ENCODE results near the gene LPA. TPM values are rescaled to one million over a fixed set of nuclear protein-coding genes. Genes with fewer than 3 reads are reported as not detected.
"Not testable (repeated sequence)": the region's sequence is repeated elsewhere in the genome, so short reads cannot be mapped to it uniquely, and the experiment has no call there.

The LPA gene, protein sequence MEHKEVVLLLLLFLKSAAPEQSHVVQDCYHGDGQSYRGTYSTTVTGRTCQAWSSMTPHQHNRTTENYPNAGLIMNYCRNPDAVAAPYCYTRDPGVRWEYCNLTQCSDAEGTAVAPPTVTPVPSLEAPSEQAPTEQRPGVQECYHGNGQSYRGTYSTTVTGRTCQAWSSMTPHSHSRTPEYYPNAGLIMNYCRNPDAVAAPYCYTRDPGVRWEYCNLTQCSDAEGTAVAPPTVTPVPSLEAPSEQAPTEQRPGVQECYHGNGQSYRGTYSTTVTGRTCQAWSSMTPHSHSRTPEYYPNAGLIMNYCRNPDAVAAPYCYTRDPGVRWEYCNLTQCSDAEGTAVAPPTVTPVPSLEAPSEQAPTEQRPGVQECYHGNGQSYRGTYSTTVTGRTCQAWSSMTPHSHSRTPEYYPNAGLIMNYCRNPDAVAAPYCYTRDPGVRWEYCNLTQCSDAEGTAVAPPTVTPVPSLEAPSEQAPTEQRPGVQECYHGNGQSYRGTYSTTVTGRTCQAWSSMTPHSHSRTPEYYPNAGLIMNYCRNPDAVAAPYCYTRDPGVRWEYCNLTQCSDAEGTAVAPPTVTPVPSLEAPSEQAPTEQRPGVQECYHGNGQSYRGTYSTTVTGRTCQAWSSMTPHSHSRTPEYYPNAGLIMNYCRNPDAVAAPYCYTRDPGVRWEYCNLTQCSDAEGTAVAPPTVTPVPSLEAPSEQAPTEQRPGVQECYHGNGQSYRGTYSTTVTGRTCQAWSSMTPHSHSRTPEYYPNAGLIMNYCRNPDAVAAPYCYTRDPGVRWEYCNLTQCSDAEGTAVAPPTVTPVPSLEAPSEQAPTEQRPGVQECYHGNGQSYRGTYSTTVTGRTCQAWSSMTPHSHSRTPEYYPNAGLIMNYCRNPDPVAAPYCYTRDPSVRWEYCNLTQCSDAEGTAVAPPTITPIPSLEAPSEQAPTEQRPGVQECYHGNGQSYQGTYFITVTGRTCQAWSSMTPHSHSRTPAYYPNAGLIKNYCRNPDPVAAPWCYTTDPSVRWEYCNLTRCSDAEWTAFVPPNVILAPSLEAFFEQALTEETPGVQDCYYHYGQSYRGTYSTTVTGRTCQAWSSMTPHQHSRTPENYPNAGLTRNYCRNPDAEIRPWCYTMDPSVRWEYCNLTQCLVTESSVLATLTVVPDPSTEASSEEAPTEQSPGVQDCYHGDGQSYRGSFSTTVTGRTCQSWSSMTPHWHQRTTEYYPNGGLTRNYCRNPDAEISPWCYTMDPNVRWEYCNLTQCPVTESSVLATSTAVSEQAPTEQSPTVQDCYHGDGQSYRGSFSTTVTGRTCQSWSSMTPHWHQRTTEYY (N-terminal part only)
- total RNA-seq (not detected), polyA plus RNA-seq (not detected)
- long read RNA-seq, donor 1 = 0 reads
- long read RNA-seq, donor 2 = 0 reads

DNA sequence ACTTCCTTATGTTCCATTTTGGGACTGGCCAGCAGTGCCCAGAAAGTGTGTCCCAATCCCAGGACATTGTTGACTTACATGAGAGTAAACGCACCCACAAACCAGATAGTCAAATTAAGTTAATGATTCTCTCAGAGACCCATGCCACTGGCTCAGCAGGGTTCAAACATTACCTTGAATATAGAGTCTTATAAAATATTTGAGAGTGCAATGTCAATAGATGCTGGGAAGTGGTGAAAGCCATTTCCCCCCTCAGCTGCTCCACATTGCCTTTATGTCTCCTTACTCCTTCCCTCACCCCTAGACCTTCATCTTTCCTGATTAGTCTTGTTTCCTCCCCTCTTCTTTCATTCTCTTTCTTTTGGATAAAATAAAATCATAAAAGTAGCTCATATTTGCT is at the start of gene LPA:
Gene LPA, minus strand, starts transcription at position 78 of the 400 bp plus-strand sequence. Its CDS starts 61 bp downstream, at position 17.
- DNase-seq; H3K4me1 ChIP-seq (ENCODE audit: control insufficient read depth in 1 of 2, insufficient read depth in 2 of 2, low read length in 2 of 2); H3K27ac ChIP-seq (ENCODE audit: low read depth in 1 of 2, low read length in 2 of 2); ATAC-seq (ENCODE audit: low FRiP score); H3K9me3 ChIP-seq (ENCODE audit: control insufficient read depth, low read length); H3K4me3 ChIP-seq (ENCODE audit: low read length in 2 of 2); H3K36me3 ChIP-seq (ENCODE audit: control insufficient read depth in 1 of 2, insufficient read depth in 2 of 2, low read length in 1 of 2); intact Hi-C loops (cut with DNase I); H3K27me3 ChIP-seq (ENCODE audit: control insufficient read depth in 1 of 2, insufficient read depth in 2 of 2, low read length in 1 of 2): not testable (repeated sequence)
- WGBS, 2 donors = 82 to 100% methylated on average over 1 of the region's 1 CpG

DNA sequence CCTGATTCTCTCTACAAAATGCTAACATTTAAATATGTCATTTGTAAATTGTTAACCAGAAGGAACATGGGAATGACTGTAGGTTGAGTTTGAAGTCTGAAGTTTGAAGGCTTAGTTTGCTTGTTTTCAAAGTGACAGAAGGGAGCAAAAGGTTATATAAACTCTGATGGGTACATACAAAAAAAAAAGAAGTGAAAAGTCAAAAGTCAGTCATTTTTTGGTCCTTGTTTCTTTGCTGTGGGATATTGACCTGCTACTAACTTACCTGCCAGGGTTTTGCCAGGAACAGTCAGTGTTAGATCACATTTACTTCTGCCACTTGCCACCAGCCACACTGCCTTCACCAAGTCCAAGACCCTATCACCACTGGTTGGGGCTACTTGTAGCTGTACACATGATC is 44.9 kb upstream of the LPA start:
- H3K36me3 ChIP-seq (ENCODE audit: control insufficient read depth in 1 of 2, insufficient read depth in 2 of 2, low read length in 1 of 2); H3K9me3 ChIP-seq (ENCODE audit: control insufficient read depth, low read length); H3K4me1 ChIP-seq (ENCODE audit: control insufficient read depth in 1 of 2, insufficient read depth in 2 of 2, low read length in 2 of 2); H3K27ac ChIP-seq (ENCODE audit: low read depth in 1 of 2, low read length in 2 of 2); H3K27me3 ChIP-seq (ENCODE audit: control insufficient read depth in 1 of 2, insufficient read depth in 2 of 2, low read length in 1 of 2); DNase-seq; ATAC-seq (ENCODE audit: low FRiP score); intact Hi-C loops (cut with DNase I); H3K4me3 ChIP-seq (ENCODE audit: low read length in 2 of 2): not testable (repeated sequence)

DNA sequence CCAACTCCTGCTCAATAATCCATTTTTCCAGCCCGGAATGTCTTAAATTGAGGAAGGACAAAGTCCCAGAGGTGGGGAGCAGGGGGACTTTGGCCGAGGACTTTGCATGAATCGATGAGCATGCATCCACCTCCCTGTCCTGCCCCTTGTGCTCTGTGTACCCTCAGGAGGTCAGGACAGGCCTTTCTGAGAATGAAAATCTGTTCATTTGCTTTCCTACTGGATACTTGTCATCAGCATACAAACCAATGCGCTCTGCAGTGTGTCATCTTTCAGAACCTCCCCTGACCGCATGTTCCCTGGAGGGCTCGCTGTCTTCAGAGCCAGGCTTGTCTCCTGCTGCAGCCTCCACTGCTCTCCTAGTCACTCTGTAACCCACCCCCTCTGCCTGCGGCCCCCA is 40.6 kb upstream of the LPA start:
- H3K9me3 ChIP-seq (ENCODE audit: control insufficient read depth, low read length); intact Hi-C loops (cut with DNase I); H3K36me3 ChIP-seq (ENCODE audit: control insufficient read depth in 1 of 2, insufficient read depth in 2 of 2, low read length in 1 of 2); H3K27ac ChIP-seq (ENCODE audit: low read depth in 1 of 2, low read length in 2 of 2); H3K4me1 ChIP-seq (ENCODE audit: control insufficient read depth in 1 of 2, insufficient read depth in 2 of 2, low read length in 2 of 2); H3K4me3 ChIP-seq (ENCODE audit: low read length in 2 of 2); ATAC-seq (ENCODE audit: low FRiP score); H3K27me3 ChIP-seq (ENCODE audit: control insufficient read depth in 1 of 2, insufficient read depth in 2 of 2, low read length in 1 of 2); DNase-seq: not testable (repeated sequence)
- 86 to 89% methylated on average over 7 of the region's 7 CpGs for WGBS, 2 donors

DNA sequence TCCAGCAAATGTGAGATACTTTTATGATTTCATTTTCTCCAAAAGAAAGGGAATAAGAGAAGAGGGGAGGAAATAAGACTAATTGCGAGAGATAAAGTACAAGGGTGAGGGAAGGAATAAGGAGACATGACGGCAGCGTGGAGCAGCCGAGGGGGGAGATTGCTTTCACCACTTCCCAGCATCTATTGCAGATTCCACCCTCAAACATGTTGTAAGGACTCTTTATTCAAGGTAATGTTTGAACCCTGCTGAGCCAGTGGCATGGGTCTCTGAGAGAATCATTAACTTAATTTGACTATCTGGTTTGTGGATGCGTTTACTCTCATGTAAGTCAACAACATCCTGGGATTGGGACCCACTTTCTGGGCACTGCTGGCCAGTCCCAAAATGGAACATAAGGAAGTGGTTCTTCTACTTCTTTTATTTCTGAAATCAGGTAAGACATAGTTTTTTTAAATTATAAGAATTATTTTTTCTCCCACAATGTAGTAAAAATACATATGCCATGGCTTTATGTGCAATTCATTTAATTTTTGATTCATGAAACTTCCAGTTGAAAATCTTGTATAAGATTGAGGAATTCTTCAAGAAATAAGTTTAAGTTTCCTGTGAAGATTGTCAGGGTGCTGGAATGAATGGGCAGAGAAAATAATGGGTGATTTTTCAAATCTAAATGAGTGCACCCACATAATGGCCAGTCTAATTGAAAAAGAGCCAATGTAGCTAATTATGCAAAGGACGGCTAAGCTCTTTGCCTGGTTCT is 38.0 kb upstream of the LPA start, which contains the start of gene PLG:
Gene PLG, plus strand, starts transcription at position 327 of the 763 bp plus-strand sequence. Its CDS starts 61 bp downstream, at position 388.
- H3K36me3 ChIP-seq (ENCODE audit: control insufficient read depth in 1 of 2, insufficient read depth in 2 of 2, low read length in 1 of 2); H3K4me3 ChIP-seq (ENCODE audit: low read length in 2 of 2); H3K27ac ChIP-seq (ENCODE audit: low read depth in 1 of 2, low read length in 2 of 2); H3K9me3 ChIP-seq (ENCODE audit: control insufficient read depth, low read length); DNase-seq; H3K27me3 ChIP-seq (ENCODE audit: control insufficient read depth in 1 of 2, insufficient read depth in 2 of 2, low read length in 1 of 2); H3K4me1 ChIP-seq (ENCODE audit: control insufficient read depth in 1 of 2, insufficient read depth in 2 of 2, low read length in 2 of 2); ATAC-seq (ENCODE audit: low FRiP score); intact Hi-C loops (cut with DNase I): not testable (repeated sequence)
- WGBS, 2 donors = 89 to 95% methylated on average over 6 of the region's 6 CpGs

DNA sequence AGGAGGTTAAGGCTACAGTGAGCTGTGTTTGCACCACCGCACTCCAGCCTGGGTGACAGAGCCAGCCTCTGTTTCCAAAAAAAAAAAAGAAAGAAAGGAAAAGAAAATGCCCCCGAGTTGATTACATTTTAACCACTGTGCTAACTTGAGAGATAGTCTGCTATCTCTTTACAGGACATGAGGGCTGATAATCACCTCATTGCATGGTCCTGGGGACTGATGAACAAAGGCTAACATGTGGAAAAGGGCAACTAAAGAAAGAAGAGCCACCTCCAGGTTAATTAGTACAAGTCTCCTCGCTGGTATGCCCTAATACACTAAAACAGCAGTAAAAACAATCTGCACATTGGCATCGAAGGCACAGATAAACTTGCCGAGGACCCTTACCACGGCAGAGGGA is 33.8 kb upstream of the LPA start:
- Histone ChIP-seq H3K4me1 (ENCODE audit: control insufficient read depth in 1 of 2, insufficient read depth in 2 of 2, low read length in 2 of 2) (no peaks in the 10 kb centered on the region), H3K27ac (ENCODE audit: low read depth in 1 of 2, low read length in 2 of 2) (no peak overlapping the region), H3K27me3 (ENCODE audit: control insufficient read depth in 1 of 2, insufficient read depth in 2 of 2, low read length in 1 of 2) (no peaks in the 10 kb centered on the region), H3K4me3 (ENCODE audit: low read length in 2 of 2) (no peak overlapping the region), H3K9me3 (ENCODE audit: control insufficient read depth, low read length) (no peaks in the 10 kb centered on the region), H3K36me3 (ENCODE audit: control insufficient read depth in 1 of 2, insufficient read depth in 2 of 2, low read length in 1 of 2) (no peaks in the 10 kb centered on the region)
- DNase-seq (no peak), ATAC-seq (ENCODE audit: low FRiP score) (no peak)
- whole genome bisulfite sequencing, 2 donors = 81 to 85% methylated on average over 6 of the region's 6 CpGs
- intact Hi-C loops (cut with DNase I) = no loop called here

DNA sequence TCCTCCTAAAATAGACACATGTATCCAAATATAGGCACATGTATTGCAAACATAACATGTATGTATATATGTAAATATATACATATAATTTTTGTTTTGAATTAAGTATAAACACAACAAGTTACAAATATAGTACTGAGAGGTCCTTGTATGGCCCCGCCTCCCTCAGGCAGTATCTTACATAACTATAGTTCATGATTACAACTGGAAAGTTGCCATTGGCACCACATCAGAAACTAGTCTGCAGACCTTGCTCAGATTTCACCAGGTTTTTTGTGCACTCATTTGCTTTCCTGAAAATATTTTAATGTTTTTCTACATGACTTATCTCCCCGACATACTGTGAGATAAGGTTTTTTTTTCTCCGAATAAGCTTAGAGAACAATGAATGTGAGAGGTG is 32.8 kb upstream of the LPA start:
- H3K4me1 ChIP-seq (ENCODE audit: control insufficient read depth in 1 of 2, insufficient read depth in 2 of 2, low read length in 2 of 2); H3K27me3 ChIP-seq (ENCODE audit: control insufficient read depth in 1 of 2, insufficient read depth in 2 of 2, low read length in 1 of 2); H3K9me3 ChIP-seq (ENCODE audit: control insufficient read depth, low read length); intact Hi-C loops (cut with DNase I); DNase-seq; H3K27ac ChIP-seq (ENCODE audit: low read depth in 1 of 2, low read length in 2 of 2); H3K36me3 ChIP-seq (ENCODE audit: control insufficient read depth in 1 of 2, insufficient read depth in 2 of 2, low read length in 1 of 2); H3K4me3 ChIP-seq (ENCODE audit: low read length in 2 of 2); ATAC-seq (ENCODE audit: low FRiP score): not testable (repeated sequence)
- WGBS, 2 donors = 26 to 31% methylated on average over 3 of the region's 3 CpGs

DNA sequence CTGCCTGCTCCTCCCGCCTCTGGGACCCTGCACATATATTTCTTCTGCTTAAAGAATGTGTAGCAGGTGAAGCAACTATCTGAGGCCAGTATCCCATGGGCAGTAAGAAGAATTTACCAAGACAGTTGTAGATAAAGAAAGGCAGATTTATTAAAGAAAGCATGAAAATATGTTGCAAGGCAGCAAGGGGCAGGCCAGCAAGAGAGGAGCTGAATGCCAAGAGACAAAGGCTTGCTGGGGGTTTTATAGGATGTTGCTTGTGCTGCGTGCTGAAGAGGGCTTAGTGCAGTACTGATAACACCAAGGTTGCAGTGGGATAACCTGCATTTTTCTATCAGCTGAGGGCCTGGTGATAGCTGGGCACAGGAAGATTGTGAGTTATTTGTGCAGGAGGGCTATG is 31.5 kb upstream of the LPA start:
- H3K27me3 ChIP-seq (ENCODE audit: control insufficient read depth in 1 of 2, insufficient read depth in 2 of 2, low read length in 1 of 2); intact Hi-C loops (cut with DNase I); DNase-seq; H3K27ac ChIP-seq (ENCODE audit: low read depth in 1 of 2, low read length in 2 of 2); H3K36me3 ChIP-seq (ENCODE audit: control insufficient read depth in 1 of 2, insufficient read depth in 2 of 2, low read length in 1 of 2); H3K4me3 ChIP-seq (ENCODE audit: low read length in 2 of 2); H3K9me3 ChIP-seq (ENCODE audit: control insufficient read depth, low read length); ATAC-seq (ENCODE audit: low FRiP score); H3K4me1 ChIP-seq (ENCODE audit: control insufficient read depth in 1 of 2, insufficient read depth in 2 of 2, low read length in 2 of 2): not testable (repeated sequence)
- 66 to 73% methylated on average over 2 of the region's 2 CpGs for WGBS, 2 donors

DNA sequence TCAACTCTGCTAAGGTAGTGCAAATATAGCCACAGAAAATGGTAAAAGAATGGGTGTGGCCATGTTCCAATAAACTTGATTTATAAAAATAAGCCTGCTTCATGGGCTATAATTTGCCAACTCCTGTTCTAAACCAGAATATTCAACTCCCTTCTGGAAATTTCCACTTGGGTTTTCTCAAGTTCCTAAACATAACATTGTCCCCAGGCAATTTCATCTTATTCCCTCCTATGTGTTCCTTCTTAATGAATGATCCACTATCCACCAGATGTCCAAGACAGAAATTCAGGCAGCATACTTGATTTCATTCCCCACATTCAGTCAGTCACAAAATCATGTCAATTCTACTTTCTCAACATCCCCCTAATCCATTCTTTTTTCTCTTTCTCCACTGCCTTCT is 30.9 kb upstream of the LPA start:
- ATAC-seq (ENCODE audit: low FRiP score); H3K27me3 ChIP-seq (ENCODE audit: control insufficient read depth in 1 of 2, insufficient read depth in 2 of 2, low read length in 1 of 2): not testable (repeated sequence)

More for the DNA sequence above, 30.9 kb upstream of the LPA start:
- H3K36me3 ChIP-seq (ENCODE audit: control insufficient read depth in 1 of 2, insufficient read depth in 2 of 2, low read length in 1 of 2); H3K27ac ChIP-seq (ENCODE audit: low read depth in 1 of 2, low read length in 2 of 2); intact Hi-C loops (cut with DNase I); H3K4me3 ChIP-seq (ENCODE audit: low read length in 2 of 2); H3K9me3 ChIP-seq (ENCODE audit: control insufficient read depth, low read length); DNase-seq; H3K4me1 ChIP-seq (ENCODE audit: control insufficient read depth in 1 of 2, insufficient read depth in 2 of 2, low read length in 2 of 2): not testable (repeated sequence)
